EH (cell line): Measurements from ENCODE around the gene BRIP1.

ENCODE experiments used
- DNase-seq: peaks from one replicate; pipeline ENCODE4 v3.0.0-alpha.2; 2015; ENCODE audit warnings: low read depth

Gene BRIP1

DNA sequence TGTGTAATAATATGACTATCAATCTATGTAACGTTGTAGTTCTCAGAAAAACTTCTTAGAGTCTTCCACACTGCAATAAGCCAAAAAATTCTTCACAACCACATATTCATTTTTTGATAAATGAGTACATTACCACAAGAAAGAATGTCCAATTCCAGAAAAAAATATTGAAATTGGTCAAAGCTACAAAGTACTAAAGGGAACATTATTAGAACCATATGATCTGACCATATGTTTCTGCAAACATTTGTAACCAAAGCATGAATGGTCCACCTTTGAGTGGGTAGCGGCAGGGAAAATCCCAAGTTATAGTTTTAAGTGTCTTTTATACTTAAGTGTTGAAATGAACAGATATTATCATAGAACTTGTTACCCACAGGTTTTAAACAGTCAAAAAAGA lies 200.6 kb downstream of the BRIP1 start:
- DNase-seq, result no peak

DNA sequence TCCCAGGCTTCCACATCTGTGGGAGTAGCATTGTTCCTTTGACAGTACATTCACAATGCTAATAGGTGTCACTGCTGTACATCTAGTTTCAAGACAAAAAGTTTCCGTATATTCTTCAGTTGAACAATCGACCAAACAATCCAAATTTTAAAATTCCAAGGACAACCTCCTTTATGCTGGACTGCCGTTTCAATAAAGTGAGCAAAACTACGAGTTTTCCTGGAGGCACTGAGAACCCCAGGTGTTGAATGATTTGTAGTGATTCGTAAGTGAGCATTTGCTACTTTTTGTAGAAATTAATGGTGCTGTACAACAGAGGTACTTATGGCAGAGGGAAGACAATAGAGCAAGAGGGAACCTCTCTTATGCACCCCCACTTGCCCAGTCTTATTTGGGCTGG lies 201.1 kb downstream of the BRIP1 start:
- DNase-seq, result no peak

DNA sequence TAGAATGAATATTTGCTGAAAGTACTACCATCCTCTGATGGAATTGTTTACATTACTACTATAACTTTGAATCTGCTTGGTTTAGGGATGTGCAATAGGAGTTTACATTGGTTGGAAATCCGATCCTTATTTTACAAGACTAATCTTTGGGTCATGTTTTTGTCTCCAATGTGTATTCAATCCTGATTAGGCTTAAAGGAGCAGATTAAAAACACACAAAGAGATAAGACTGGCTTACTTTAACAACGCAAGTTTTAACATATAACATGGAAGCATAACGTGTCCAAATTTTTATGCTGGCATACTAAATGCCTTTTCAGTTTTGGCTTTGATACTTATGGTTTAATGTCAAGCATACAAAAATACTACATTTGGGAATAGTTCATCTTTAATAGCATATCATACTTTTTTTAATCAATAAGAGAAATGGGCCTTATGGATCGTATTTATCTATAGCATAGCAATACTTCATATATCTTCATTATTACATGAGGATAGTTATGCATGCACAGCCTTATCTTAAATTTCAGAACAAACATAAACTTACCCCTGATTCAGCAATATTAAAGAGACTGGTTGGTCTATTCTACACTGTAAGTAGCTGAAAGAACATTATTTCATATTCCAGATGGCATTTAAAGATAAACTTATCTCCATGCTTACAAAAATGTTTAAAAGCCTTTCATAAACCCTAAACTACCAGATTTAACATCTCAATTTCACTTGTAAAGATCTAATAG lies 202.4 kb downstream of the BRIP1 start:
- DNase-seq, result no peak

DNA sequence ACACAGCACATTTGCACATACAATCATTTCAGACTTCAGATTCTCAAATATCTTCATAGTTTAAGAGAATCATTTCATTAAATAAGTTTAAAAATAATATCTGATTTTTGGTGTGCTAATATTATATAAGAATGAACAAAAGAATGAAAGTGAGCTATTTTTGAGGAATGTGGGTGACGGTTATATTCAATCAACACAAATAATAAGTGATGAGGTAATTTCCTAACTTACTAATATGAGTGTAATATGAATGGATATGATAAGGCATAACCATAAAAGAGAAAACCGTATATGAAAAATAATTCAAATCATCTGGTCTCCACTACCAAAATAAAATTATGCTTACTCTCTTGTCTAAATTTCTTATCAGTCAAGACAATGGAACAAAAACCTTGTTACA lies 203.9 kb downstream of the BRIP1 start:
- DNase-seq, result no peak

DNA sequence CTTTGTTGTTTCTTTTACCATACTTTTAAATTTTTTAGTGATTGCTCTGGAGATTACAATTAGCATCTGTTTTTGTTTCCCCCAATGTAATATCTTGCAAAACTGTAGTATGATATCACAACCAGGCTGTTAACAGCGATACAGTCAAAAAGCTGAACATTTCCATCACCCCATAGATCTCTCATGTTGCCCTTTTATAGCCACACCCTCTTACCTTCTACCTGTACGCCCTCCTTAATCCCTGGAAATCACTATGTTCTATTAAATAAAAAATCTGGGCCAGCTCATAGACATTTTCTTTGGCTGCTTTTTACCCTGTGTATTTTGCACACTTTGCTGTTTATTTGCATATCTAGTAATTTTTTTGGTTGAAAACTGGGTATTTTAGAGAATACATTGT lies 205.1 kb downstream of the BRIP1 start:
- no peak for DNase-seq

DNA sequence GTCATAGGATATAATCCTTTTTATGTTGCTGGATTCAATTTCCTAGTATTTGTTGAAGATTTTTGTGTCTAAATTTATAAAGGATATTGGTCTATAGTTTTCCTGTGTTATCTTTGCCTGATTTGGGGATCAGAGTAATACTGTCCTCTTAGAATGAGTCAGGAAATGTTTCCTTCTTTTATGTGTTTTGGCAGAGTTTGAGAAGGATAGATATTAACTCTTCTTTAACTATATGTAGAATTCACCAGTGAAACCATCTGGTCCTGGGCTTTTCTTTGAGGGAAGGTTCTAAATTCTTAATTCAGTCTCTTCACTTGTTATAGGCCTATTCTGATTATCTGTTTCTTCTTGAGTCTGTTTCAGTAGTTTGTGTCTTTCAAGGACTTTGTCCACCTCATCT lies 206.0 kb downstream of the BRIP1 start:
- DNase-seq, result peak; percentile 33

DNA sequence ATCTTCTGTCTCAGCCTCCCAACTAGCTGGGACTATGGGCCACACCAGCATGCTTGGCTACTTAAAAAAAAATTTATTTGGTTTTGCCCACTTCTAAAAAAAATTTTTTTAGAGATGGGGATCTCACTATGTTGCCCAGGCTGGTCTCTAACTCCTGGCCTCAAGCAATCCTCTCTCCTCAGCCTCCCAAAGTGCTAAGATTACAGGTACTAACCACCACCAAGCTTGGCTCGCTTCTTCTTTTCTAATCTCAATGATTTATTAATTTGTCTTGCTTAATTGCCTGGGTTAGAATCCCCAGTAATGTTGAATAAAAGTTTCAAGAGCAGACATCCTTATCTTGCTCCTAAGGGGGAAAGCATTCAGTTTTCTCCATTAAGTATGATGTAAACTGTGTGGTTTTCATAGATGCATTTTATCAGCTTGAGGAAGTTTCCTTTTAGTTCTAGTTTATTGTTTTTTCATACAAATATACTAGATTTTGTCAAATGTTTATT lies 206.6 kb downstream of the BRIP1 start:
- DNase-seq, result no peak

DNA sequence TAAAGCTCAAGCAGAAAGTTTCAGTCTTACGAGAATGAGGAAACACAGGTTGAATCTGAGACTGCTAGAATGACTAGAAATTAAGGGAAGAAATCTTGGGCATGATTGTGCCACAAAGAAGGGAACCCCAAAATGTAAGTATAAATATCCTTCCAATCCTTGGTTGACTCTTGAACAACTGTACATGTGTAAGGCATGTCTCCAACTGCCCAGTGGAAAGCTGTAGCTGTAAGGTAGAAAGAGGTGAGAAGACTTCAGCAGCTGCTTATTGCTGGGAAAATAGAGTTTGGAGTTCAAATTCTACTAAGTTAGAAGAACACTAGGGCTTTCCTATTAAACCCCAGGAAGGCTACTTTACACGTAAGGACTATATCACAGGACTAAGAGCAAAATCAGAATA lies 212.6 kb downstream of the BRIP1 start:
- DNase-seq, result no peak

DNA sequence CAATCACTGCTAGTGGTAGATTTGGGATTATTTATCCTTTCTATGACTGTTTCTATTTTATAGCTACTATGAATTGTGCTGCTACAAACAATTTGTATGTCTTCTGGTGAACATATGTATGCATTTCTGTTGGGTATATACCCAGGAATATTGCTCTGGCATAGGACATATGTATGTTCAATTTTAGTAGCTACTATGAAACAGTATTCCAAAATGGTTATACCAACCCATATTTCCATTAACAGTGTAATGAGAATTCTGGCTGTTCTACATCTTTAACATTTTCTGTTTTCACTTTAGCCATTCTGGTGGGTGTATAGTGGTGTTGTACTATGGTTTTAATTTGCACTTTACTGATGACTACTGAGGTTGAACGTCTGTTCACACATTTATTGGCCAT lies 214.7 kb downstream of the BRIP1 start:
- DNase-seq, result no peak

DNA sequence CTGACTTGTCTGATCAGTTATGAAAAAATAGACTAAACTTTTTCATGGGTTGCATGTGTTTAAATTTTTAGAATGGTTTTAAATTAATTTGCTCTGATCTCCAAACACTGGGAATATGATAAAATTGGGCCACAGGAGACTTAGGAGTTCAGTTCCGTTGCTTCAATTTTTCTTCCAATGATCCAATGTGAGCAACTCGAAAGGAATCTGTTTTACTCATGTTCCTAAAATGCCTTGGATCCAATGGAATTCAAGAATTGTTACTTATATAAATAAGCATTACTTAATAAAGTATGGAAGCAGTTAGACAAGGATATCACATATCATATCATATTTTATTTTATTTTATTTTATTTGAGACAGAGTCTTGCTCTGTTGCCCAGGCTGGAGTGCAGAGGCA lies 216.3 kb downstream of the BRIP1 start:
- peak; percentile 84 for DNase-seq

DNA sequence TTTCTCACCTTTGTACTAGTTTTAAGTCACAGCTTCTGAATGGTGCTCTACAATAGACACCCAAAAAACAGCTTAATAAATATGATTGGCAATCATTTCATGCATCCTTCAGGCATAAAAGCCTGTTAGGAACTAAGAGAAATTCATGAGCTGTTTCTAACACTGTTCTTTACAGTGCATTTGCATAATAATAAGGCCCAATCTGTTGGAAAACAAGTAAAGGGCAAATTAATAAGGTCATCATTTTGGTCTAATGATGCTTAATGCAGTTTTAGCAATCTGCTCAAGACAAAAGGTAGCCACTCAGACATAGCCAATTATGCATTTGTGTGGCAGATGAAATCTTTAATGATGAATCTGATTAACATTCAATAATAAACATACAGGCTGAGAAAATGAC lies 216.8 kb downstream of the BRIP1 start:
- no peak for DNase-seq

DNA sequence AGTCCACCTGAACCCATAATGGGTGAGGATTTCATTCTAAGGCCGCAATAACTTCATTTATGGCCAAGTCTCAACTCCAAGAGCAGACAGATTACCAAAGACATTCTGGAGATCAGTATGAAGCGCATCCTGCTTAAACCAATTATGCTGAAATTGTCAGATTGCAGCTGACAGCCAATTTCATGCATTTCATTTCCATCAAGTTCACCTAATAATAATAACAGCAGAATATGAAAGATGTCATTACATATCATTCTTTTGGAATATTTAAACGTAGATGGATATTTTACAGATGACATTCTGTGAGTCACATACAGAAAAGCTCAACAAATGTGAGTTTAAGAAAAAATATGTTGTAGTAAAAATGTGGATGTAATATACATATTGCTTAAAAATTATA lies 217.4 kb downstream of the BRIP1 start:
- peak; percentile 13 for DNase-seq

DNA sequence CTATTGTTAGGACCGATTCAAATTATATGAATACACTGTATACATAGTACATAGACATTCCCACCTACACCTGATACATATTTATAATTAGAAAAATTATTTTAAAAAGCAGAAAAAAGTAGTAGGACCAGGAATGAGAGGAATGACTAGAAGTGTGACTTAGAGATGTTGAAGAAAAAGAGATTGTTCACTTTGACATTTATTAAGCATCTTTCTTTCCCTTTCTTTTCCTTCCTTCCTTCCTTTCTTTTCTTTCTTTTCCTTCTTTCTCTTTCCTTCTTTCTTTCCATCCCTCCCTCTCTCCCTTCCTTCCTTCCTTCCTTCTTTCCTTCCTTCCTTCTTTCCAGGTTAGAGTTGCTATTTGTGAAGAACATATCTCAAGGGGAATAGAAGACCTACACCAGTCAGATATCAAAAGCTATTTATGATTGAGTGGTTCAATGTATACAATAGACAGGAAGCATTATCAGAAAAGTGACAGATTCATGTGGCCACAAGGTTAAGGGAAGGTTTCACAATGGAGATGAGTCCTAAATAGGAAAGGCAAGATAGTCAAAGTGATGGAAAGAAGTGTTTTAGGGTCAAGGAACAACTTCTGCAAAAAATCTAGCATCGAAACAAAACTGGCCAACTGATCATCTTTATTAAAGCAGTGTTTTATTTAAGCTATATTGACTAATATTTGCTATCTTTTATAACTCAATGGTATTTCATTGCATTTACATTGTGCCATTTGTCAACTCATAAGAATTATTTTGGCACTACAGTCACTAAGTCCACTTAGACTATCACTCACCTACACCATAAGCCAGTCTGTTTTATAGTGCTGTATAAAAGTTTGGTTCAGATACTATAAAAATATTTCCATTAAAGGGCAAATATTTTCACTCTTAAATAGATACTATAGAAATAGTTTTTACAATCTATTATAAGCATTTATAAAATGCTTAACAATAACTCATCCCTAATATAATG lies 218.2 kb downstream of the BRIP1 start:
- no peak for DNase-seq

DNA sequence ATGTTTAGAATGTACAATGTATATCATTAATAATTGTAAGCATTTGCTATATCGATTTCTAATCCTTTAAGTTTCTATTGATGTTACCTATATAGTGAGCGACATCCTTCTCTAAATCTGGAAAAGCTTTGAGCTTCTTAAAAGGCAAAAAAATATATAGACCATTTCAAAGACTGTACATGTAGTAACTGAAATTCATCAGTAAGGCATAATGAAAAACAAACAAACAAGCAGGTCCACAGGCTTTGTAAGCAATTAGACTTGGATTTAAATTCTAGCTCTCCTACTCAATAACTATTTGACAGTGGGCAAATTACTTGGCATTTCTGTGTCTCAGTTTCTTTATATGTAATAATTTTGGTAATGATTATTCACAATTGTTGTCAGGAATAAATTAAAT lies 220.6 kb downstream of the BRIP1 start:
- no peak for DNase-seq

DNA sequence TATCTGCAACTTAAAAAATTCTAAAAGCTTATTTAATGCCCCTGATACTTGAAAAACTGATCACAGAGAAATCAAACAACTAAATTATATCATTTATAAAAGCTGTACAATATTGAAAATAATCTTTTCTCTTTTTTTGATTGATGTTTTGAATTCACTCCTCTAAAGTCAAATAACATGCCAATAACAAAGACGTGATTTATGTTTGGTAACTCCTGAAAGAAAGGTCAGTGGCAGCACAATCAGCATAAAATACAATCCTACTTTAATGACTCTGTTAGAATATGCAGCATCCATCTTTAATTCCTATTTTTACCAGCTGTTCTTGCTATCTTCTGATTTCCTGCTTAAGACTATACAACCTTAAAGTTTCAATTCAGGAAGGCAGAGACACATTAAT lies 221.6 kb downstream of the BRIP1 start:
- DNase-seq, result no peak

DNA sequence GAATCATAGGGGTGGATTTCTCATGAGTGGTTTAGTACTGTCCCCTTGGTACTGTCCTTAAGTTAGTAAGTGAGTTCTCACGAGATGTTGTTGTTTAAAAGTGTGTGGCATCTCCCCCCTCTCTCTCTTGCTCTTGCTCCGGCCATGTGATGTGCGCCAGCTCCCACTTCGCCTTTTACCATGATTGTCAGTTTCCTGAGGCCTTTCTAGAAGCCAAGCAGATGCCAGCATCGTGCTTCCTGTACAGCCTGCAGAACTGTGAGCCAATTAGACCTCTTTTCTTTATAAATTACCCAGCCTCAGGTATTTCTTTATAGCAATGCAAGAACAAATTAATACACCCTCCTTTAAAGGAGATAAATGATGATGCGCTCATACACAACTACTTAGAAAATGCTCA lies 222.2 kb downstream of the BRIP1 start:
- DNase-seq, result no peak

DNA sequence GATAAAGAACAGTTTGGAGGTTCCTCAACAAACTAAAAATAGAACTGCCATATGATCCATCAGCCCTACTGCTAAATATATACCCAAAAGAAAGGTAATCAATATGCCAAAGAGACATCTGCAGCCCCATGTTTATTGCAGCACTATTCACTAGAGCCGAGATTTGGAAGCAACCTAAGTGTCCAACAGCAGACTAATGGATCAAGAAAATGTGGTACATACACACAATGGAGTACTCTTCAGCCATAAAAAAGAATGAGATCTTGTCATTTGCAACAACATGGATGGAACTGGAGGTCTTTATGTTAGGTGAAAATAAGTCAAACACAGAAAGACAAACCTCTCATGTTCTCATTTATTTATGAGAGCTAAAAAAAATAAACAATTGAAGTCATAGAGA lies 223.5 kb downstream of the BRIP1 start:
- DNase-seq, result no peak

DNA sequence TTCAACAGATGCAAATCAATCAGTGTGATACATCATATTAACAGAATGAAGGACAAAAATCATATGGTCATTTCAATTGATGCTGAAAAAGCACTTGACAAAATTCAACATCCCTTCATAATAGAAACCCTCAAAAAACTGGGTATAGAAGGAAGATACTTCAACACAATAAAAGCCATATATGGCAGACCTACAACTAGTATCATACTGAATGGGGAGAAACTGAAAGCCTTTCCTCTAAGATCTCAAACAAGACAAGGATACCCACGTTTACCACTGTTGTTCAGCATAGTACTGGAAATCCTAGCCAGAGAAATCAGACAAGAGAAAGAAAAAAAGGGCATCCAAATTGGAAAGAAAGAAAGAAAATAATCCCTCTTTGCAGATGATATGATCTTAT lies 225.2 kb downstream of the BRIP1 start:
- DNase-seq, result no peak

DNA sequence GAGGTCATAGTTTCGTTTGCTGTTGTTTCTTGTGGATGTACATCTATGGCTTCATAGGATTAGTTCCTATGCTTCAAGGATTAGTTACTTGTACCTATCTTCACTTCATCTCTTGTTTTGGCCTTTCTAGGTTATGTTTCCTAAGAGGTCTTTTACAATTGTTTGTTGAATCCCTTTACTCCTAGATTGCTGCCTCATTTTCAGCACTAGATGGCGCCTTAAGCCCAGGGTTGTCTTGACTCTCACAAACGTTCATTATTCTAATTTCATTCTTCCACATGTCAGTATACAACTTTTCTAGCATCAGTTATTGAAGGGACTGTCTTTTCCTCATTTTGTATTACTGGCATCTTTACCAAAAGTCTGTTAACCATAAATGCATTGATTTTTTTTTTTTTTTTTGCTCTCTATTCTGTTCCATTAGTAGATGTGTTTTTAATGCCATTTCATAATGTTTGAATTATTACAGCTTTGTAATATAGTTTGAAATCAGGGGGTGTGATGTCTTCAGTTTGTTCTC lies 227.4 kb downstream of the BRIP1 start:
- peak; percentile 70 for DNase-seq

DNA sequence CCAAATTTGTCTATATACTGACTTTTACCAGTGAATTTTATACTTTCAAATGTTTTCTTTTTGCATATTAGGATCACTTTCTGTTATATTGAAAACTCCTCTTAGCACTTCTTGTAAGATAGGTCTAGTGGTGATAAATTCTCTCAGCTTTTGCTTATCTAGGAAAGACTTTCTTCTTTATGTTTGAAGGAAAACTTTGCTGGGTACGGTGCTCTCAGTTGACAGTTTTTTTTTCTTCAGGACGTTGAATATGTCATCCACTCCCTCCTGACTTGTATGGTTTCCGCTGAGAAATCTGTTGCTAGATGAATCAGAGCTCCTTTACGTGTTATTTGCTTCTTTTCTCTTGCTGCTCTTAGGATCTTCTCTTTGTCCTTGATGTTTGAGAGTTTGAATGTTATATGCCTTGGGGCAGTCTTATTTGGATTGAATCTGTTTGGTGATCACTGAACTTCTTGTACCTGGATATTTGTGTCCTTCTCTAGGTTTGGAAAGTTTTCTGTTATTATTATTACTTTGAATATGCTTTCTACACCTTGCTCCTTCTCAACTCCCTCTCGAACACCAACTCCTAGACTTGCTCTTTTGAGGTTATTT lies 228.3 kb downstream of the BRIP1 start:
- DNase-seq, result no peak

DNA sequence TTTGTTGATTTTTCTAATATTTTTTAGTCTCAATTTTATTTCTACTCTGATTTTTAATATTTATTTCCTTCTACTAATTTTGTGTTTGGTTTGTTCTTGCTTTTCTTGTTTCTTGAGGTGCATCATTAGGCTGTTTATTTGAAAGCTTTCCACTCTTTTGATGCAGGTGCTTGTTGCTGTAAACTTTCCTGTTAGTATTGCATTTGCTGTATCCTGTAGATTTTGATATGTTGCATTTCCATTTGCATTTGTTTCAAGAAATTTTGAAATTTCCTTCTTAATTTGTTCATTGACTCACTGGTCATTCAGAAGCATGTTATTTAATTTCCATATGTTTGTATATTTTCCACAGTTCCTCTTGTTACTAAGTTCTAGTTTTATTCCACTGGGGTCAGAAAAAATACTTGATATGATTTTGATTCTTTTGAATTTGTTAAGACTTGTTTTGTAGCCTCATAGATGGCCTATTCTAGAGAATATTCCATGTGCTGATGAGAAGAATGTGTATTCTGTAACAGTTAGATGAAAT lies 229.3 kb downstream of the BRIP1 start:
- DNase-seq, result no peak

DNA sequence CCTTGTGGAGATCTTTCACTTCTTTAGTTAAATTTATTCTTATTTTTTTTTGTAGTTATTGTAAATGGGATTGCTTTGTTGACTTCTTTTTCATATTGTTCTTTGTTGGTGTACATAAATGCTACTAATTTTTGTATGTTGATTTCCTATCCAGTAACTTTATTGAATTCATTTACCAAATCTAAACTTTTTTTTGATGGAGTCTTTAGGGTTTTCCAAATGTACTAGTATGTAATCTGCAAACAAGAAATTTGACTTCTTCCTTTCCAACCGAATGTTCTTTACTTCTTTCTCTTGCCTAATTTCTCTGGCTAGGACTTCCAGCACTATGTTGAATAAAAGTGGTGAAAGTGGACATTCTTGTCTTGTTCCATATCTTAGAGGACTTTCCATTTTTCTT lies 230.5 kb downstream of the BRIP1 start:
- no peak for DNase-seq
